IMR-90 (cell line): Measurements from ENCODE around the gene BLVRB. TPM values are rescaled to one million over a fixed set of nuclear protein-coding genes. Genes with fewer than 3 reads are reported as not detected.

Experiments used
- ATAC-seq: fragments of 200-7000 bp; cut with Tn5 transposase; 2 replicates; pipeline ENCODE4 v1.9.1; 2020; ENCODE audit warnings: low read depth, mild to moderate bottlenecking, moderate library complexity
- BruUV-seq: library from RNA; stranded (reverse); fragments of 400-500 nt; replicated peaks from 2 replicates; lab custom pipeline; 2021; lab: Mats Ljungman, UMichigan
- CTCF ChIA-PET: fragments of 300-600 bp; formaldehyde crosslinking; extraction: SDS; loops from one replicate; lab custom pipeline; 2021; ENCODE audit warnings: antibody characterized with exemption; lab: Yijun Ruan, JAX
- POLR2A ChIA-PET: fragments of 300-600 bp; sonication (Branson Sonifier 250); formaldehyde crosslinking; loops from one replicate; lab custom pipeline; 2022; ENCODE audit warnings: antibody characterized with exemption; ENCODE audit not compliant: unreplicated experiment; lab: Charles Lee
- DNase-seq: peaks from one replicate; pipeline ENCODE4 v3.0.0; 2013
- H2AFZ ChIP-seq: replicated peaks from 2 replicates; pipeline ENCODE3; 2013; ENCODE audit warnings: low read length, mild to moderate bottlenecking; ENCODE audit not compliant: poor library complexity
- H2AK5ac ChIP-seq: 2 replicates; pipeline ENCODE4 v1.6.1; 2013; ENCODE audit warnings: low read depth, low read length, inconsistent platforms
- H2AK9ac ChIP-seq: replicated peaks from 2 replicates; pipeline ENCODE3; 2013; ENCODE audit warnings: mild to moderate bottlenecking, low read depth, low read length, moderate library complexity; ENCODE audit not compliant: poor library complexity
- H2BK120ac ChIP-seq: 2 replicates; pipeline ENCODE4 v1.6.1; 2013; ENCODE audit warnings: low read depth, low read length, inconsistent platforms
- H2BK15ac ChIP-seq: 3 replicates; pipeline ENCODE4 v1.6.1; 2013; ENCODE audit warnings: low read depth, low read length, inconsistent platforms
- H2BK20ac ChIP-seq: 2 replicates; pipeline ENCODE4 v1.6.1; 2013; ENCODE audit warnings: low read depth, mild to moderate bottlenecking, inconsistent platforms, low read length, moderate library complexity
- H2BK5ac ChIP-seq: 2 replicates; pipeline ENCODE4 v1.6.1; 2013; ENCODE audit warnings: mild to moderate bottlenecking, low read depth, low read length, inconsistent platforms; ENCODE audit not compliant: poor library complexity, severe bottlenecking
- H3K14ac ChIP-seq: replicated peaks from 2 replicates; pipeline ENCODE4 v1.6.1; 2013; ENCODE audit warnings: low read depth, low read length, inconsistent platforms
- H3K18ac ChIP-seq: 2 replicates; pipeline ENCODE4 v1.6.1; 2013; ENCODE audit warnings: low read depth, low read length, control low read depth
- H3K23ac ChIP-seq: 2 replicates; pipeline ENCODE4 v1.6.1; 2013; ENCODE audit warnings: low read depth, low read length, inconsistent platforms
- H3K27ac ChIP-seq: 2 replicates; pipeline ENCODE4 v1.5.1; 2013; ENCODE audit warnings: mild to moderate bottlenecking, control low read depth, low read length; ENCODE audit not compliant: insufficient read depth
- H3K27me3 ChIP-seq: 2 replicates; pipeline ENCODE4 v1.6.1; 2013; ENCODE audit warnings: low read length; ENCODE audit not compliant: control insufficient read depth, insufficient read depth
- H3K36me3 ChIP-seq: 2 replicates; pipeline ENCODE4 v1.6.1; 2013; ENCODE audit warnings: low read length, mixed read lengths; ENCODE audit not compliant: control insufficient read depth, insufficient read depth
- H3K4ac ChIP-seq: 2 replicates; pipeline ENCODE4 v1.6.1; 2013; ENCODE audit warnings: low read depth, low read length, inconsistent platforms
- H3K4me1 ChIP-seq: 2 replicates; pipeline ENCODE4 v1.6.1; 2013; ENCODE audit warnings: low read length, mixed read lengths; ENCODE audit not compliant: control insufficient read depth, insufficient read depth
- H3K4me2 ChIP-seq: 2 replicates; pipeline ENCODE4 v1.6.1; 2013; ENCODE audit warnings: low read depth, mild to moderate bottlenecking, control low read depth, low read length, moderate library complexity
- H3K4me3 ChIP-seq: 2 replicates; pipeline ENCODE4 v1.5.1; 2013; ENCODE audit warnings: low read depth, mild to moderate bottlenecking, control low read depth, low read length, moderate library complexity; ENCODE audit not compliant: insufficient read depth
- H3K56ac ChIP-seq: 2 replicates; pipeline ENCODE4 v1.6.1; 2013; ENCODE audit warnings: low read length, inconsistent platforms; ENCODE audit not compliant: insufficient read depth; ENCODE audit errors: extremely low read depth
- H3K79me1 ChIP-seq, 2 experiments: 2 replicates each; pipeline ENCODE4 v1.6.1; 2013; ENCODE audit warnings: low read length in 2 of 2, inconsistent platforms in 1 of 2, low read depth in 1 of 2
- H3K9ac ChIP-seq: 2 replicates; pipeline ENCODE4 v1.6.1; 2013; ENCODE audit warnings: low read depth, low read length, control low read depth
- H3K9me1 ChIP-seq: 2 replicates; pipeline ENCODE4 v1.6.1; 2013; ENCODE audit warnings: low read length, inconsistent platforms; ENCODE audit not compliant: insufficient read depth
- H3K9me3 ChIP-seq: 2 replicates; pipeline ENCODE4 v1.6.1; 2013; ENCODE audit warnings: low read length; ENCODE audit not compliant: control insufficient read depth, insufficient read depth
- H4K20me1 ChIP-seq: 2 replicates; pipeline ENCODE4 v1.6.1; 2013; ENCODE audit warnings: low read length, inconsistent platforms; ENCODE audit not compliant: insufficient read depth
- H4K5ac ChIP-seq: 2 replicates; pipeline ENCODE4 v1.6.1; 2013; ENCODE audit warnings: mild to moderate bottlenecking, low read depth, low read length, control low read depth
- H4K8ac ChIP-seq, 2 experiments: 2 replicates each; pipeline ENCODE4 v1.6.1; 2013; ENCODE audit warnings: low read depth in 2 of 2, low read length in 2 of 2, control low read depth in 1 of 2, inconsistent platforms in 1 of 2
- H4K91ac ChIP-seq: 2 replicates; pipeline ENCODE4 v1.6.1; 2013; ENCODE audit warnings: low read depth, low read length, inconsistent platforms; ENCODE audit not compliant: insufficient read depth
- BHLHE40 ChIP-seq: fragments of 150-350 bp; IDR thresholded peaks from 2 replicates; pipeline ENCODE4 v1.6.1; 2016; ENCODE audit warnings: mild to moderate bottlenecking, low read depth, low read length
- CEBPB ChIP-seq: IDR thresholded peaks from 2 replicates; pipeline ENCODE4 v1.6.1; 2012; ENCODE audit warnings: low read depth, low read length, improper control_type of control experiment
- CHD1 ChIP-seq: IDR thresholded peaks from 2 replicates; pipeline ENCODE4 v1.6.1; 2012; ENCODE audit warnings: low read depth, low read length, improper control_type of control experiment
- FOS ChIP-seq: fragments of 150-350 bp; IDR thresholded peaks from 2 replicates; pipeline ENCODE4 v1.6.1; 2016; ENCODE audit warnings: low read depth, low read length
- MAFK ChIP-seq: IDR thresholded peaks from 2 replicates; pipeline ENCODE4 v1.6.1; 2012; ENCODE audit warnings: low read depth, low read length, improper control_type of control experiment
- MAZ ChIP-seq: IDR thresholded peaks from 2 replicates; pipeline ENCODE4 v1.6.1; 2012; ENCODE audit warnings: low read depth, mild to moderate bottlenecking, low read length, improper control_type of control experiment, moderate library complexity, borderline replicate concordance
- MXI1 ChIP-seq: IDR thresholded peaks from 2 replicates; pipeline ENCODE4 v1.6.1; 2012; ENCODE audit warnings: low read depth, mild to moderate bottlenecking, low read length, moderate library complexity, borderline replicate concordance
- NFE2L2 ChIP-seq: fragments of 150-350 bp; IDR thresholded peaks from 2 replicates; pipeline ENCODE4 v1.6.1; 2016; ENCODE audit warnings: low read depth, mild to moderate bottlenecking, low read length
- POLR2A ChIP-seq: IDR thresholded peaks from 2 replicates; pipeline ENCODE4 v1.6.1; 2012; ENCODE audit warnings: mild to moderate bottlenecking, low read depth, low read length
- RAD21 ChIP-seq: IDR thresholded peaks from 2 replicates; pipeline ENCODE4 v1.6.1; 2012; ENCODE audit warnings: low read length, improper control_type of control experiment
- RCOR1 ChIP-seq: IDR thresholded peaks from 2 replicates; pipeline ENCODE4 v1.6.1; 2012; ENCODE audit warnings: mild to moderate bottlenecking, low read length, improper control_type of control experiment; ENCODE audit not compliant: insufficient replicate concordance
- RFX5 ChIP-seq: IDR thresholded peaks from 2 replicates; pipeline ENCODE4 v1.8.0; 2012; ENCODE audit warnings: low read depth, mild to moderate bottlenecking, low read length, moderate library complexity
- SMC3 ChIP-seq: fragments of 150-350 bp; IDR thresholded peaks from 2 replicates; pipeline ENCODE4 v1.6.1; 2016; ENCODE audit warnings: low read depth, mild to moderate bottlenecking, antibody characterized with exemption, low read length, moderate library complexity
- WGBS, 2 experiments: methylation state at CpG; one replicate each; pipeline versions ENCODE4 v1.1.5 to v1.1.7; 2013; ENCODE audit warnings: missing lambda C conversion rate in 2 of 2; ENCODE audit not compliant: insufficient read length in 1 of 2; ENCODE audit errors: extremely low coverage in 2 of 2; 5-methylcytosine and 5-hydroxymethylcytosine counted together
- dilution Hi-C: fragments of 300-500 bp; cut with HindIII; formaldehyde crosslinking; loops from one replicate; pipeline ENCODE4 v1.14.3; 2018; ENCODE audit warnings: low sequenced_read_pairs; ENCODE audit not compliant: unreplicated experiment
- in situ Hi-C: fragments of 300-500 bp; cut with MboI; formaldehyde crosslinking; loops from 3 replicates; pipeline ENCODE4 v1.14.3; 2019; ENCODE audit warnings: low sequenced_read_pairs, inconsistent platforms, mixed read lengths
- intact Hi-C: fragments of 100-400 bp; cut with micrococcal nuclease; formaldehyde crosslinking; loops from 2 replicates; pipeline ENCODE4 v1.10.0; 2022
- polyA plus RNA-seq, 3 experiments: library from polyadenylated mRNA; depleted of rRNA; stranded (reverse); fragments of >200 nt; gene quantifications; 2 replicates each; pipeline ENCODE4 v1.2.3, GENCODE V29; 2012; ENCODE audit warnings: low replicate concordance in 1 of 3
- total RNA-seq: library from RNA; depleted of rRNA; stranded (reverse); fragments of >200 nt; gene quantifications from 2 replicates; pipeline ENCODE4 v1.2.3, GENCODE V29; 2012
- TF ChIP-seq, protein P1 (sequence below): fragments of 150-350 bp; IDR thresholded peaks from 2 replicates; pipeline ENCODE4 v1.6.1; 2016; ENCODE audit warnings: low read depth, mild to moderate bottlenecking, low read length, moderate library complexity, borderline replicate concordance
- TF ChIP-seq, protein P2 (sequence below): conservative IDR thresholded peaks from 2 replicates; pipeline ENCODE4 v1.5.1; 2012; ENCODE audit warnings: mild to moderate bottlenecking, low read depth, low read length, improper control_type of control experiment
- TF ChIP-seq, protein P3 (sequence below): fragments of 150-350 bp; IDR thresholded peaks from 2 replicates; pipeline ENCODE4 v1.6.1; 2017; ENCODE audit warnings: mild to moderate bottlenecking, antibody characterized with exemption, low read length, low read depth

BLVRB gene
- total and polyA plus RNA-seq, 2 of the 4 experiments (the other 2 are of a cell fraction) = 65.2 to 102 TPM

DNA sequence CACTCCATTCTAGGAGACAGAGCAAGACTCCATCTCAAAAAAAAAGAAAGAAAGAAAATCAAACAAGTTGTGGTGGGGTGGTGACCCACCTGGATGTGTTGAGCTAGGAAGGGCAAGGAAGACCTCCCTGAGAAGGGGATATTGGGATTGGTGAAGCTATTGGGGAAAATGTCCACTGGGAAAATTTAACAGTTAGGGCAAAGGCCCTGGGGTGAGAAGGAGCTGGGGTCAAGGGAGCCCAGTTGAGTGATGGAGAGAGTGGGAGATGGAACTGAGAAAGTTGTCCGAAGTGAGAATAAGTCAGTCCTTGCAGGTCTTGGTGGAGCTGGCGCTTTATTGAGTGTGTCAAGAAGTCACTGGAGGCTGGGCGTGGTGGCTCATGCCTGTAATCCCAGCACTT is 27.3 kb downstream of the BLVRB start:
- no peak for TF ChIP-seq CHD1
- no peak for TF ChIP-seq MAFK
- TF ChIP-seq RAD21 = no peak
- TF ChIP-seq, protein P1, sequence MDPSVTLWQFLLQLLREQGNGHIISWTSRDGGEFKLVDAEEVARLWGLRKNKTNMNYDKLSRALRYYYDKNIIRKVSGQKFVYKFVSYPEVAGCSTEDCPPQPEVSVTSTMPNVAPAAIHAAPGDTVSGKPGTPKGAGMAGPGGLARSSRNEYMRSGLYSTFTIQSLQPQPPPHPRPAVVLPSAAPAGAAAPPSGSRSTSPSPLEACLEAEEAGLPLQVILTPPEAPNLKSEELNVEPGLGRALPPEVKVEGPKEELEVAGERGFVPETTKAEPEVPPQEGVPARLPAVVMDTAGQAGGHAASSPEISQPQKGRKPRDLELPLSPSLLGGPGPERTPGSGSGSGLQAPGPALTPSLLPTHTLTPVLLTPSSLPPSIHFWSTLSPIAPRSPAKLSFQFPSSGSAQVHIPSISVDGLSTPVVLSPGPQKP = no peak
- TF ChIP-seq RFX5 = no peak
- TF ChIP-seq MAZ = no peak
- TF ChIP-seq FOS = no peak
- TF ChIP-seq SMC3 = no peak
- TF ChIP-seq RCOR1 = no peak
- TF ChIP-seq MXI1 = no peak
- no peak for TF ChIP-seq CEBPB
- no peak for TF ChIP-seq BHLHE40
- TF ChIP-seq, protein P2, sequence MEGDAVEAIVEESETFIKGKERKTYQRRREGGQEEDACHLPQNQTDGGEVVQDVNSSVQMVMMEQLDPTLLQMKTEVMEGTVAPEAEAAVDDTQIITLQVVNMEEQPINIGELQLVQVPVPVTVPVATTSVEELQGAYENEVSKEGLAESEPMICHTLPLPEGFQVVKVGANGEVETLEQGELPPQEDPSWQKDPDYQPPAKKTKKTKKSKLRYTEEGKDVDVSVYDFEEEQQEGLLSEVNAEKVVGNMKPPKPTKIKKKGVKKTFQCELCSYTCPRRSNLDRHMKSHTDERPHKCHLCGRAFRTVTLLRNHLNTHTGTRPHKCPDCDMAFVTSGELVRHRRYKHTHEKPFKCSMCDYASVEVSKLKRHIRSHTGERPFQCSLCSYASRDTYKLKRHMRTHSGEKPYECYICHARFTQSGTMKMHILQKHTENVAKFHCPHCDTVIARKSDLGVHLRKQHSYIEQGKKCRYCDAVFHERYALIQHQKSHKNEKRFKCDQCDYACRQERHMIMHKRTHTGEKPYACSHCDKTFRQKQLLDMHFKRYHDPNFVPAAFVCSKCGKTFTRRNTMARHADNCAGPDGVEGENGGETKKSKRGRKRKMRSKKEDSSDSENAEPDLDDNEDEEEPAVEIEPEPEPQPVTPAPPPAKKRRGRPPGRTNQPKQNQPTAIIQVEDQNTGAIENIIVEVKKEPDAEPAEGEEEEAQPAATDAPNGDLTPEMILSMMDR = no peak
- TF ChIP-seq, protein P3, sequence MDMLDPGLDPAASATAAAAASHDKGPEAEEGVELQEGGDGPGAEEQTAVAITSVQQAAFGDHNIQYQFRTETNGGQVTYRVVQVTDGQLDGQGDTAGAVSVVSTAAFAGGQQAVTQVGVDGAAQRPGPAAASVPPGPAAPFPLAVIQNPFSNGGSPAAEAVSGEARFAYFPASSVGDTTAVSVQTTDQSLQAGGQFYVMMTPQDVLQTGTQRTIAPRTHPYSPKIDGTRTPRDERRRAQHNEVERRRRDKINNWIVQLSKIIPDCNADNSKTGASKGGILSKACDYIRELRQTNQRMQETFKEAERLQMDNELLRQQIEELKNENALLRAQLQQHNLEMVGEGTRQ = no peak
- TF ChIP-seq NFE2L2 = no peak
- no peak for TF ChIP-seq POLR2A
- Histone ChIP-seq H2AK9ac (no peak overlapping the region), H4K8ac (no peak overlapping the region), H3K9me3 (no peaks in the 10 kb centered on the region), H4K20me1 (peaks cover 30% of the 10 kb centered on the region), H3K9me1 (no peaks in the 10 kb centered on the region), H3K4ac (no peak overlapping the region), H2AK5ac (no peak overlapping the region), H2BK20ac (no peak overlapping the region), H3K36me3 (peaks cover 19% of the 10 kb centered on the region), H3K14ac (no peak overlapping the region), H3K18ac (no peak overlapping the region), H3K4me2 (no peak overlapping the region), H2BK15ac (no peak overlapping the region), H4K5ac (no peak overlapping the region), H3K27me3 (no peaks in the 10 kb centered on the region), H3K56ac (no peak overlapping the region), H3K9ac (no peak overlapping the region), H3K23ac (no peak overlapping the region), H4K91ac (no peak overlapping the region), H2BK120ac (no peak overlapping the region), H2BK5ac (no peak overlapping the region), H3K4me3 (no peak overlapping the region), H2AFZ (no peak overlapping the region), H3K4me1 (peaks cover 4% of the 10 kb centered on the region), H3K79me1 (peaks cover 10 to 36% of the 10 kb centered on the region in 2 experiments; a peak in 3 of 4 replicates), H3K27ac (no peak overlapping the region)
- DNase-seq (no peak), ATAC-seq (no peak)
- dilution Hi-C loops = no loop called here
- WGBS, 2 experiments = 92% methylated on average over 2 of the region's 3 CpGs; no CpG with 5 or more reads in 1 of the 2 experiments
- in situ Hi-C loops = no loop called here
- BruUV-seq = no TSS peak
- ChIA-PET CTCF (interaction anchor here (0.7 kb wide), 1 partner anchor 238 kb away, joined by 3 read pairs; no protein-coding TSS in a partner anchor), POLR2A (no interaction called here)
- intact Hi-C loops = no loop called here
